H9 (cell line): Measurements from ENCODE around the gene STX1A. TPM values are rescaled to one million over a fixed set of nuclear protein-coding genes. Genes with fewer than 3 reads are reported as not detected.

Experiments used
- DNase-seq: peaks from one replicate; pipeline ENCODE4 v3.0.0-alpha.2; 2017
- H2AFZ ChIP-seq: one replicate; pipeline ENCODE4 v1.6.1; 2013; ENCODE audit warnings: mild to moderate bottlenecking, low read length, control low read depth, moderate library complexity
- H2AK5ac ChIP-seq: 2 replicates; pipeline ENCODE4 v1.6.1; 2013; ENCODE audit warnings: low read length, control low read depth, mixed read lengths; ENCODE audit not compliant: insufficient read length
- H2BK120ac ChIP-seq: one replicate; pipeline ENCODE4 v1.6.1; 2013; ENCODE audit warnings: low read depth, mild to moderate bottlenecking, low read length, control low read depth, inconsistent platforms; ENCODE audit not compliant: poor library complexity, severe bottlenecking
- H2BK12ac ChIP-seq: 2 replicates; pipeline ENCODE4 v1.6.1; 2013; ENCODE audit warnings: low read length, control low read depth, mixed read lengths, low read depth; ENCODE audit not compliant: insufficient read length
- H2BK15ac ChIP-seq: 2 replicates; pipeline ENCODE4 v1.6.1; 2013; ENCODE audit warnings: low read depth, low read length, control low read depth
- H2BK20ac ChIP-seq: one replicate; pipeline ENCODE4 v1.6.1; 2013; ENCODE audit warnings: low read depth, mild to moderate bottlenecking, low read length, control low read depth, inconsistent platforms; ENCODE audit not compliant: poor library complexity, severe bottlenecking
- H2BK5ac ChIP-seq: 2 replicates; pipeline ENCODE4 v1.6.1; 2013; ENCODE audit warnings: low read length, control low read depth, mixed read lengths; ENCODE audit not compliant: insufficient read length
- H3K14ac ChIP-seq: 2 replicates; pipeline ENCODE4 v1.6.1; 2013; ENCODE audit warnings: low read length, control low read depth; ENCODE audit not compliant: insufficient read depth
- H3K18ac ChIP-seq: 2 replicates; pipeline ENCODE4 v1.6.1; 2013; ENCODE audit warnings: low read depth, mild to moderate bottlenecking, mixed read lengths, low read length, control low read depth; ENCODE audit not compliant: insufficient read length
- H3K23ac ChIP-seq: 2 replicates; pipeline ENCODE4 v1.6.1; 2013; ENCODE audit warnings: low read length, control low read depth, mixed read lengths, low read depth; ENCODE audit not compliant: insufficient read length
- H3K23me2 ChIP-seq: 2 replicates; pipeline ENCODE4 v1.6.1; 2013; ENCODE audit warnings: low read depth, mild to moderate bottlenecking, mixed read lengths, low read length, control low read depth; ENCODE audit not compliant: insufficient read length, poor library complexity, severe bottlenecking
- H3K27ac ChIP-seq: 2 replicates; pipeline ENCODE4 v1.5.1; 2013; ENCODE audit warnings: low read length, control low read depth, mixed read lengths, low read depth; ENCODE audit not compliant: insufficient read length
- H3K27me3 ChIP-seq: 2 replicates; pipeline ENCODE4 v1.6.1; 2013; ENCODE audit warnings: low read length, control low read depth, inconsistent platforms; ENCODE audit not compliant: insufficient read depth
- H3K4ac ChIP-seq: 2 replicates; pipeline ENCODE4 v1.6.1; 2013; ENCODE audit warnings: low read depth, mild to moderate bottlenecking, control low read depth, inconsistent platforms, low read length, moderate library complexity
- H3K4me1 ChIP-seq: 2 replicates; pipeline ENCODE4 v1.6.1; 2013; ENCODE audit warnings: low read length, control low read depth, inconsistent platforms; ENCODE audit not compliant: insufficient read depth
- H3K4me2 ChIP-seq: 2 replicates; pipeline ENCODE4 v1.6.1; 2013; ENCODE audit warnings: low read length, control low read depth, mixed read lengths; ENCODE audit not compliant: insufficient read length, insufficient read depth
- H3K56ac ChIP-seq: 2 replicates; pipeline ENCODE4 v1.6.1; 2013; ENCODE audit warnings: low read depth, mild to moderate bottlenecking, mixed read lengths, low read length, control low read depth; ENCODE audit not compliant: insufficient read length
- H3K79me1 ChIP-seq: 2 replicates; pipeline ENCODE4 v1.6.1; 2013; ENCODE audit warnings: low read depth, mild to moderate bottlenecking, moderate library complexity, low read length, control low read depth, inconsistent platforms; ENCODE audit not compliant: insufficient read depth, poor library complexity, severe bottlenecking
- H3K79me2 ChIP-seq: 2 replicates; pipeline ENCODE4 v1.6.1; 2013; ENCODE audit warnings: low read length, control low read depth, inconsistent platforms; ENCODE audit not compliant: insufficient read depth
- H3K9ac ChIP-seq: 2 replicates; pipeline ENCODE4 v1.6.1; 2013; ENCODE audit warnings: low read length, control low read depth, mixed read lengths; ENCODE audit not compliant: insufficient read length; ENCODE audit errors: extremely low read depth
- H3K9me3 ChIP-seq: one replicate; pipeline ENCODE4 v1.6.1; 2013; ENCODE audit warnings: low read depth, low read length, inconsistent platforms; ENCODE audit not compliant: control insufficient read depth
- H3T11ph ChIP-seq: one replicate; pipeline ENCODE4 v1.6.1; 2013; ENCODE audit warnings: mild to moderate bottlenecking, low read length, control low read depth, inconsistent platforms
- H4K20me1 ChIP-seq: one replicate; pipeline ENCODE4 v1.6.1; 2013; ENCODE audit not compliant: control insufficient read depth, insufficient read length, insufficient read depth
- H4K5ac ChIP-seq: 2 replicates; pipeline ENCODE4 v1.6.1; 2013; ENCODE audit warnings: low read depth, mild to moderate bottlenecking, mixed read lengths, low read length, control low read depth; ENCODE audit not compliant: insufficient read length
- H4K8ac ChIP-seq: replicated peaks from 2 replicates; pipeline ENCODE4 v1.6.1; 2013; ENCODE audit warnings: low read length, control low read depth, mixed read lengths, low read depth; ENCODE audit not compliant: insufficient read length
- H4K91ac ChIP-seq: 2 replicates; pipeline ENCODE4 v1.6.1; 2013; ENCODE audit warnings: low read depth, mild to moderate bottlenecking, moderate library complexity, mixed read lengths, low read length, control low read depth; ENCODE audit not compliant: insufficient read length
- H3K27ac Mint-ChIP-seq, 3 experiments: 2 replicates in 2 of 3; 3 replicates in 1 of 3; pipeline ENCODE4 v1.8.0; 2020 to 2021; ENCODE audit warnings: mixed read lengths in 3 of 3, mild to moderate bottlenecking in 1 of 3, moderate library complexity in 1 of 3
- H3K27me3 Mint-ChIP-seq: 2 replicates; pipeline ENCODE4 v1.8.0; 2021; ENCODE audit warnings: low read depth, mild to moderate bottlenecking, moderate library complexity, mixed read lengths
- H3K36me3 Mint-ChIP-seq, 3 experiments: 2 replicates in 2 of 3; 3 replicates in 1 of 3; pipeline ENCODE4 v1.8.0; 2020 to 2021; ENCODE audit warnings: low read depth in 3 of 3, mixed read lengths in 3 of 3; ENCODE audit not compliant: insufficient read depth in 1 of 3
- H3K4me1 Mint-ChIP-seq, 2 experiments: 2 replicates each; pipeline ENCODE4 v1.8.0; 2020; ENCODE audit warnings: mixed read lengths in 2 of 2
- H3K4me3 Mint-ChIP-seq, 2 experiments: 2 replicates in 1 of 2; 3 replicates in 1 of 2; pipeline ENCODE4 v1.8.0; 2020 to 2021; ENCODE audit warnings: mild to moderate bottlenecking in 2 of 2, mixed read lengths in 2 of 2, moderate library complexity in 1 of 2
- H3K9me3 Mint-ChIP-seq, 2 experiments: 2 replicates in 1 of 2; 3 replicates in 1 of 2; pipeline ENCODE4 v1.8.0; 2020; ENCODE audit warnings: mild to moderate bottlenecking in 2 of 2, mixed read lengths in 2 of 2, moderate library complexity in 1 of 2
- CTCF ChIP-seq: fragments of 200-600 bp; sonication (generic); conservative IDR thresholded peaks from 3 replicates; pipeline ENCODE4 v1.8.0; 2021; ENCODE audit warnings: antibody characterized with exemption, mild to moderate bottlenecking
- WGBS: extraction: QIAGEN DNeasy Blood & Tissue Kit; methylation state at CpG from one replicate; pipeline ENCODE4 v1.1.7; 2013; ENCODE audit warnings: missing lambda C conversion rate, low lambda C conversion rate, mixed read lengths; ENCODE audit not compliant: insufficient read length; ENCODE audit errors: extremely low coverage; 5-methylcytosine and 5-hydroxymethylcytosine counted together
- total RNA-seq: library from RNA; stranded (reverse); gene quantifications from 2 replicates; pipeline ENCODE4 v1.2.1, GENCODE V29; 2021

Gene STX1A
- total RNA-seq, 1 experiment from 2014 or later = 10.1 TPM

- no peaks in the 10 kb centered on the region for H3K9me3 Mint-ChIP-seq
- Histone ChIP-seq H3K56ac (no peak overlapping the region), H4K5ac (no peak overlapping the region), H3K18ac (no peak overlapping the region), H2BK5ac (no peak overlapping the region), H3K14ac (no peak overlapping the region), H2AK5ac (no peak overlapping the region), H3K79me1 (peaks cover 16% of the 10 kb centered on the region), H2BK12ac (no peak overlapping the region), H3K4me1 (peaks cover 4% of the 10 kb centered on the region; the same call in 1 of the 2 replicates), H3K23me2 (peaks cover 12% of the 10 kb centered on the region), H2BK120ac (no peak overlapping the region), H4K91ac (no peak overlapping the region), H3K4me2 (no peak overlapping the region), H4K20me1 (peaks cover 3% of the 10 kb centered on the region), H3T11ph (no peak overlapping the region), H2AFZ (no peak overlapping the region), H3K9me3 (no peaks in the 10 kb centered on the region), H3K27me3 (no peaks in the 10 kb centered on the region), H2BK20ac (no peak overlapping the region), H2BK15ac (no peak overlapping the region), H3K4ac (no peak overlapping the region), H3K27ac (no peak overlapping the region), H3K79me2 (peaks cover 20% of the 10 kb centered on the region; the same call in 1 of the 2 replicates), H3K23ac (no peak overlapping the region), H3K9ac (no peak overlapping the region), H4K8ac (no peak overlapping the region)
- peaks cover 19 to 32% (median 20%) of the 10 kb centered on the region in 3 experiments for H3K36me3 Mint-ChIP-seq
- no CpG with 5 or more reads among the region's 8 CpGs for WGBS
- no peak for DNase-seq
- peak overlapping the region in 1 of 3 experiments; percentile 10; a peak in 1 of 7 replicates for H3K27ac Mint-ChIP-seq
- H3K4me3 Mint-ChIP-seq = peak overlapping the region; percentile 90 to 98
- peaks cover 14 to 23% of the 10 kb centered on the region in 2 experiments for H3K4me1 Mint-ChIP-seq
- no peaks in the 10 kb centered on the region for H3K27me3 Mint-ChIP-seq
- TF ChIP-seq CTCF = no peak
These were observed 38.4 kb downstream of the STX1A start for GRCh38 chr7:73681031-73681430.
